HG03039 (cell line): ENCODE measurements around the gene RPL13A.
"Not testable (repeated sequence)": the region's sequence is repeated elsewhere in the genome, so short reads cannot be mapped to it uniquely, and the experiment has no call there.

Experiments
- ATAC-seq: cut with Tn5 transposase; IDR thresholded peaks from one replicate; pipeline ENCODE4 v1.9.1; 2021; ENCODE audit warnings: mild to moderate bottlenecking, moderate library complexity; ENCODE audit not compliant: unreplicated experiment

Gene RPL13A

DNA sequence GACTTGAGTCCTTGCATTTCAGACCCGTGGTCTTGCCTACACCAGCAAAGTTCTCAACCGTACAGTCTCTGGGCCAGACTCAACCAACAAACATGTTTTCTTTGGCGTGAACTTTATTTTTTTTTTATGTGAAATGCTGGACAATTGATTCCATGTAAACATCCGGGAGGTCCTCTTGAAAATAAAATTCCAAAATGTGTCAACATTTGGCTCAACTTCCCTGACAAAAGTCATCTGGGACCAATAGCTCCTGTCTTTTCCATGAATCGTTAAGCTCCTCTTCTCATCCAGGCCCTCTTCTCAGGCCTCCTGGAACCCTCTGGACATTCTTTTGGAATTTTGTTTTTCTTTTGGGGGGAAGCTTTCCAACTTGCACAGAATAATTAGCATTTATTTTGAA, 31.6 kb upstream of the RPL13A start:
- ATAC-seq: no peak

DNA sequence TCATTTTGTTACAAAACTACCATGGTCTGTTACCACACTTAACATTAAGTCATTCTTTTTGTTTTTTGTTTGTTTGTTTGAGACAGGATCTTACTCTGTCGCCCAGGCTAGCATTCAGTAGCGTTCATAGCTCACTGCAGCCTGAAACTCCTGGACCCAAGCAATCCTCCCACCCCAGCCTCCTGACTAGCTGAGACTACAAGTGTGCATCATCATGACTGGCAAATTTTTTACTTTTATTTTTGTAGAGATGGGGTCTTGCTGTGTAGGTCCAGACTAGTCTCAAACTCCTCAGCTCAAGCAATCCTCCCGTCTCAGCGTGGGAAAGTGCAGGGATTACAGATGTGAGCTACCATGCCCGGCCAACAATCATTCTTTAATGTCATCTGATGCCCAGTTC, 31.1 kb upstream of the RPL13A start:
- no peak for ATAC-seq

GRCh38 chr19:49458567-49458903, 28.9 kb upstream of the RPL13A start:
- no peak for ATAC-seq

DNA sequence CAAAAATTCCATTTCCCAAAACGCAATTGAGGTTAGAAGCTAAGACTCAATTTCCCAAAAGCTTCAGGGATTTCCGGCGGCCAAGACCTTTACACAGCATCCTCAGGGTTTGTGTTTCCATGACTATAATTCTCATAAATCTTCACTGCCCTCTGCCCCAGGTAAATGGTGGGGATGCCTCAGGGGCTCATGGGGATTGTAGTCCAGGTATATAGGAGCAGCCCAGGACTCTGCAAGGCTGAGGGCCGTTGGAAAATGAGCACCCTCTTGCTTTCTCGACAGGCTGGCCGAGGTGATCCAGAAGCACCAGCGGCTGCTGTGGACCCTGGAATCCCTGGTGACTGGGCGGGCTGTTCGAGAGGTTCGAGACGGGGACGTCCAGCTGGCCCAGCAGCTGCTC, 28.0 kb upstream of the RPL13A start:
- ATAC-seq: no peak

- not testable (repeated sequence) for ATAC-seq
These were observed 26.3 kb upstream of the RPL13A start for GRCh38 chr19:49461130-49461529.

GRCh38 chr19:49461656-49462055, 25.8 kb upstream of the RPL13A start:
- no peak for ATAC-seq

- no peak for ATAC-seq
These were observed 24.9 kb upstream of the RPL13A start for GRCh38 chr19:49462492-49462891.

- no peak for ATAC-seq
These were observed 23.3 kb upstream of the RPL13A start for GRCh38 chr19:49463960-49464740.

GRCh38 chr19:49465371-49465770, 22.0 kb upstream of the RPL13A start:
- no peak for ATAC-seq

GRCh38 chr19:49468199-49468598, 19.2 kb upstream of the RPL13A start:
- ATAC-seq: no peak

GRCh38 chr19:49468746-49469447, 18.5 kb upstream of the RPL13A start:
- peak; percentile 49 for ATAC-seq

- peak; percentile 41 for ATAC-seq
These were observed 17.4 kb upstream of the RPL13A start for GRCh38 chr19:49469828-49470614.

- no peak for ATAC-seq
These were observed 16.8 kb upstream of the RPL13A start for GRCh38 chr19:49470615-49470978.

DNA sequence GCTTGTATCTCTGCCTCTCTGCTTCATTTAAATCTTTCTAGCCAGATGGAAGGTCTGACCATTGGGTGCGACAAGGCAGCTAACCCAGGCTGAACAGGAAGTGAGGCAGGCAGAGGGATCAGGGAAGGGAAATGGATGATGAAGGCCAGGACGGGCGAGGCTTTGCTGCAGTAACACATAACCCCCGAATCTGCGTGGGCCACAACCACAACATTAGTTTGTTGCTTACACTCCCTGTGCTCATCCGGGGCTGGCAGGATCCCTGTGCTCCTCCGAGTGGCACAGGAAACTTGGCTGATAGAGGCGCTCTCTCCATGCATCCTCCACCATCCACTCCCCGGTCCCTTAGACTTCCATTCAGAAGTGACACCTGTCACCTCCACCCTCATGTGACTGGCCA, 14.5 kb upstream of the RPL13A start:
- no peak for ATAC-seq

DNA sequence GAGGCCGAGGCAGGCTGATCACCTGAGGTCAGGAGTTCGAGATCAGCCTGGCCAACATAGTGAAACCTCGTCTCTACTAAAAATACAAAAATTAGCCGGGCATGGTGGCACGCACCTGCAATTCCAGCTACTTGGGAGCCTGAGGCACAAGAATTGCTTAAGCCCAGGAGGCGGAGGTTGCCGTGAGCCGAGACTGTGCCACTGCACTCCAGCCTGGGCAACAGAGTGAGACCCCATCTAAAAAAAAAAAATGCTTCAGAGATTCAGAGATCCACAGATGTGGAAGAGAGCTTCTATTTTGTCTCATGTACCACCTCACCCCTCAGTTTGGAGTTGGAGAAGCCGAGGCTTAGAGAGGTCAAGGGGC, 13.9 kb upstream of the RPL13A start:
- not testable (repeated sequence) for ATAC-seq

- ATAC-seq: no peak
These were observed 13.4 kb upstream of the RPL13A start, which contains the start of gene FLT3LG for GRCh38 chr19:49473868-49474541. Gene FLT3LG, plus strand, starts transcription at chr19:49474215. Its CDS starts 425 bp downstream, at chr19:49474640.

GRCh38 chr19:49474542-49474924, 12.9 kb upstream of the RPL13A start:
- ATAC-seq: no peak

GRCh38 chr19:49475191-49475917, 12.1 kb upstream of the RPL13A start:
- no peak for ATAC-seq

DNA sequence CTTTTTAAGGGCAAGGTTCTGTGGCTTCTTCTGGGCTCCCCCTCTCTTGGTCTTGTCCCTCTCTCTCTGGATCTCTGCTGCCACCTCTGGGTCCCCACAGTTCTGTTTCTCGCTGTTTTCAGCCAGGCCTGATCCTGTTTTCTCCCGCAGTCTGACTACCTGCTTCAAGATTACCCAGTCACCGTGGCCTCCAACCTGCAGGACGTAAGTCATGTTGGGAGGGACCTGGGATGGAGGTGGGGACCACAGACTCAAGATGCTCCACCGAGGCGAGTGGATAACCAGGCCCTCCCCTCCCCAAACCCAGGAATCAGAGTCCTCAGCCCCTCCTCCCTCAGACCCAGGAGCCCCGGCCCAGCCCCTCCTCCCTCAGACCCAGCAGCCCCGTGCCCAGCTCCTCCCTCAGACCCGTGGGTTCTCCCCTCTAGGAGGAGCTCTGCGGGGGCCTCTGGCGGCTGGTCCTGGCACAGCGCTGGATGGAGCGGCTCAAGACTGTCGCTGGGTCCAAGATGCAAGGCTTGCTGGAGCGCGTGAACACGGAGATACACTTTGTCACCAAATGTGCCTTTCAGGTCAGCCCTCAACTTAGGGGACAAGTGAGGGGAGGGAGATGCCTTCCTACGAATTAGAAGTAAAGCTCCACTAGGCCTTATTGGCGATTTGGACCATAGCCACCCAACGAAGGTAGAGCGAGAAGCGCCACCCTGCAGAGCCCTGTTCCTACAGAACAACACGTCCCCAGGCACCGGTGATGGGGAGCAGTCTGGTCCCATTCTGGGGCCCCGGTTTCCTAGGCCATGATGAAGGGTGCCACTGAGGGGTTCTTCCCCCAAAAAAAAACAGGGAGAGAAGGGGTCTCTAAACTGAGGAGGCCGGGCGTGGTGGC, 11.2 kb upstream of the RPL13A start:
- ATAC-seq: no peak
